Right forelimb (tissue), 1 donor: ENCODE measurements around the gene ZNF583.

Experiments
- DNase-seq: peaks from one replicate; pipeline ENCODE4 v3.0.0-alpha.2; 2018

Gene ZNF583

GRCh38 chr19:56403764-56404704 lies at the start of gene ZNF583:
Gene ZNF583, plus strand, starts transcription at chr19:56404332. Its CDS starts 2,783 bp downstream, at chr19:56407115.
- peak; percentile 98 for DNase-seq

- no peak for DNase-seq
Measured at GRCh38 chr19:56355517-56355916, 48.6 kb upstream of the ZNF583 start.

GRCh38 chr19:56356944-56357343 lies 47.2 kb upstream of the ZNF583 start:
- no peak for DNase-seq

- no peak for DNase-seq
Measured at GRCh38 chr19:56360841-56361240, 43.3 kb upstream of the ZNF583 start.

GRCh38 chr19:56367829-56368711 lies 36.1 kb upstream of the ZNF583 start:
- peak; percentile 95 for DNase-seq

GRCh38 chr19:56369886-56370676 lies 34.1 kb upstream of the ZNF583 start:
- DNase-seq, result no peak

GRCh38 chr19:56372281-56372680 lies 31.9 kb upstream of the ZNF583 start:
- no peak for DNase-seq

- no peak for DNase-seq
Measured at GRCh38 chr19:56377105-56377924, 26.8 kb upstream of the ZNF583 start.

GRCh38 chr19:56383826-56384605 lies 20.1 kb upstream of the ZNF583 start:
- DNase-seq, result no peak

- peak; percentile 96 for DNase-seq
Measured at GRCh38 chr19:56393119-56394012, 10.8 kb upstream of the ZNF583 start, which contains the start of gene ZNF582. Gene ZNF582, minus strand, starts transcription at chr19:56393534. Its CDS starts 1,782 bp downstream, at chr19:56391752.

GRCh38 chr19:56398809-56399208 lies 5.3 kb upstream of the ZNF583 start:
- DNase-seq, result no peak

GRCh38 chr19:56400485-56400884 lies 3.6 kb upstream of the ZNF583 start:
- no peak for DNase-seq

GRCh38 chr19:56403261-56403660 lies 871 bp upstream of the ZNF583 start:
- DNase-seq, result no peak

GRCh38 chr19:56404705-56405056 lies 549 bp downstream of the ZNF583 start:
- DNase-seq, result no peak

GRCh38 chr19:56405062-56405461 lies 930 bp downstream of the ZNF583 start:
- DNase-seq, result no peak

GRCh38 chr19:56423276-56423984 lies 19.3 kb downstream of the ZNF583 start:
- DNase-seq, result no peak

- DNase-seq, result no peak
Measured at GRCh38 chr19:56423985-56424353, 19.8 kb downstream of the ZNF583 start.

- DNase-seq, result no peak
Measured at GRCh38 chr19:56441206-56441792, 37.2 kb downstream of the ZNF583 start.

GRCh38 chr19:56474308-56474707 lies 70.2 kb downstream of the ZNF583 start:
- DNase-seq, result no peak
